ENCODE data around the gene HOXB5. TPM values are rescaled to one million over a fixed set of nuclear protein-coding genes. Genes with fewer than 3 reads are reported as not detected.

Gene HOXB5
- under 1 TPM; 0.09 to 0.10 TPM for polyA plus RNA-seq

- Histone ChIP-seq H3K4me1 (ENCODE audit: control insufficient read depth in 2 of 2, insufficient read depth in 2 of 2, low read length in 1 of 2) (peaks cover 0 to 14% of the 10 kb centered on the region in 2 donors), H3K36me3 (ENCODE audit: control insufficient read depth in 2 of 2, insufficient read depth in 2 of 2, low read length in 1 of 2) (no peaks in the 10 kb centered on the region), H3K27me3 (ENCODE audit: control insufficient read depth in 1 of 2, insufficient read depth in 2 of 2, low read length in 2 of 2) (peaks cover 0 to 16% of the 10 kb centered on the region in 2 donors), H3K9me3 (ENCODE audit: control insufficient read depth in 2 of 2, insufficient read depth in 1 of 2, low read depth in 1 of 2, low read length in 1 of 2) (no peaks in the 10 kb centered on the region), H3K27ac (ENCODE audit: low read depth in 2 of 2, low read length in 1 of 2) (peak within 1 kb of the TSS; percentile 0 to 5), H3K4me3 (ENCODE audit: low read depth in 1 of 2, low read length in 2 of 2) (peak within 1 kb of the TSS; percentile 1 to 51)
- 2 to 5% methylated on average over 50 of the region's 50 CpGs for WGBS, 2 donors
Measured at GRCh38 chr17:48593126-48593829, at the start of gene HOXB5. Gene HOXB5 (minus strand): TSS chr17:48593779. CDS start chr17:48593682, 97 bp downstream.

DNA sequence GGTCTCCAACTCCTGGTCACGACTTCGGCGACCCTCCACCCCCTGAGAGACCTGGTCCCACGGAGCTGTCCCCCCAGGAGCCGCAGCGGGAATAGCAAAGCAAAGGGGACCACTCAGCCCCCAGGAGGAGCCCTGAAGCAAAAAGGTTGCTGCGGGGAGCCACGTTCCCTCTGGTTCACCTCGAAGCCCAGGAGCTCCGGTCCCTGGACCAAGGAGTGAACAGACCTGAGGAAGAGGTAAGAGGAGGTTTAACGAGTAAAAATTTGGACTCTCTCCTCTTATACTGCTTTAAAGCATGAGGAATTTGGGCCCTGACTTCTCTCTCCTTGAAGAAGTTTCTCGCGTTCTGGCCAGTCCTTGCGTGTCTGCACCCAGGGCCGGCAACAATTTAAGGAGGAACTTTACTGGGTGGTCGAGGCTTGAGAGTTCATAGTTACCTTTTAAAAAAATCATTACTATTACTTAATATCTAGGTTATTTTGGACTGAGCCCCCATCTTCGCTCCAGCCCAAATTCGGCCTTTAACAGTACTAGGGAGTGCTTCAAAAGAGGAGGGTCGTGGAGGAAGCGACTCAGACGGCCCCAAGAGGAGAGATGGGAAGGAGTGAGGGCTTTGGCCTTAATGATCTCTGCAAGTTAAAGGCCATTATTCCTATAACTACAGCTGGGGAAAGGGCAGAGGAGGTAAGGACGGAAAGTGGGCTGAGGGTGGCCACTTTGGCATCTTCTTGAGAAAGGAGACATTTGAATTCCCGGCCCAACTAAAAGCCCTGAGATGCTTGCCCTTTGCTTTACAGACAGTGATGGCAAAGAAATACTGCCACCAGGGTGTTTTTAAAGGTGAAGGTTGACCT lies 49.5 kb upstream of the HOXB5 start:
- peaks cover 2 to 3% of the 10 kb centered on the region in 2 donors for H3K4me1 ChIP-seq (ENCODE audit: control insufficient read depth in 2 of 2, insufficient read depth in 2 of 2, low read length in 1 of 2)
- H3K9me3 ChIP-seq (ENCODE audit: control insufficient read depth in 2 of 2, insufficient read depth in 1 of 2, low read depth in 1 of 2, low read length in 1 of 2): peaks cover 0 to 7% of the 10 kb centered on the region in 2 donors
- peaks cover 26 to 44% of the 10 kb centered on the region in 2 donors for H3K27me3 ChIP-seq (ENCODE audit: control insufficient read depth in 1 of 2, insufficient read depth in 2 of 2, low read length in 2 of 2)
- H3K36me3 ChIP-seq (ENCODE audit: control insufficient read depth in 2 of 2, insufficient read depth in 2 of 2, low read length in 1 of 2): no peaks in the 10 kb centered on the region
- H3K4me3 ChIP-seq (ENCODE audit: low read depth in 1 of 2, low read length in 2 of 2): no peak overlapping the region
- H3K27ac ChIP-seq (ENCODE audit: low read depth in 2 of 2, low read length in 1 of 2): no peak overlapping the region
- 34 to 35% methylated on average over 23 of the region's 23 CpGs for WGBS, 2 donors

GRCh38 chr17:48642059-48642842 lies 48.7 kb upstream of the HOXB5 start:
- 10 to 13% methylated on average over 58 of the region's 58 CpGs for WGBS, 2 donors
- Histone ChIP-seq H3K9me3 (ENCODE audit: control insufficient read depth in 2 of 2, insufficient read depth in 1 of 2, low read depth in 1 of 2, low read length in 1 of 2) (peaks cover 0 to 7% of the 10 kb centered on the region in 2 donors), H3K4me1 (ENCODE audit: control insufficient read depth in 2 of 2, insufficient read depth in 2 of 2, low read length in 1 of 2) (peaks cover 2 to 3% of the 10 kb centered on the region in 2 donors), H3K36me3 (ENCODE audit: control insufficient read depth in 2 of 2, insufficient read depth in 2 of 2, low read length in 1 of 2) (no peaks in the 10 kb centered on the region), H3K27ac (ENCODE audit: low read depth in 2 of 2, low read length in 1 of 2) (no peak overlapping the region), H3K27me3 (ENCODE audit: control insufficient read depth in 1 of 2, insufficient read depth in 2 of 2, low read length in 2 of 2) (peaks cover 26 to 50% of the 10 kb centered on the region in 2 donors), H3K4me3 (ENCODE audit: low read depth in 1 of 2, low read length in 2 of 2) (no peak overlapping the region)

- Histone ChIP-seq H3K4me3 (ENCODE audit: low read depth in 1 of 2, low read length in 2 of 2) (no peak overlapping the region), H3K4me1 (ENCODE audit: control insufficient read depth in 2 of 2, insufficient read depth in 2 of 2, low read length in 1 of 2) (peaks cover 2% of the 10 kb centered on the region in 2 donors), H3K27ac (ENCODE audit: low read depth in 2 of 2, low read length in 1 of 2) (no peak overlapping the region), H3K36me3 (ENCODE audit: control insufficient read depth in 2 of 2, insufficient read depth in 2 of 2, low read length in 1 of 2) (no peaks in the 10 kb centered on the region), H3K9me3 (ENCODE audit: control insufficient read depth in 2 of 2, insufficient read depth in 1 of 2, low read depth in 1 of 2, low read length in 1 of 2) (peaks cover 0 to 7% of the 10 kb centered on the region in 2 donors), H3K27me3 (ENCODE audit: control insufficient read depth in 1 of 2, insufficient read depth in 2 of 2, low read length in 2 of 2) (peaks cover 26 to 51% of the 10 kb centered on the region in 2 donors)
- WGBS, 2 donors: 10 to 13% methylated on average over 29 of the region's 29 CpGs
Measured at GRCh38 chr17:48641541-48642058, 48.0 kb upstream of the HOXB5 start.

DNA sequence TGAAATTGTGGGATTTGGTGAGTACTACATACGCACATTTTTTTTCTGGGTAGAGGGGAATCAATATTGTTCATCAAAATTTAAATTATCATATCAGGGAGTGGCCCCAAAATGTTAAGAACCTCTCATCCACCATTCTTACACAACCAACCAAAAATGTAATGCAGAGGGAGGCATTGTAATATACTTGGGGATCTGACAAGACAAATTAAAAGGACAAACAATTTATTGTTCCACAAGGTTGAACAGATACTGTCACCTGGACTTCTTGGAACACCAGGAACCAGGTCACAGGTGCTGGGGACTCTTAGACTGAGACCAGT lies 47.2 kb upstream of the HOXB5 start:
- 47 to 57% methylated on average over 1 of the region's 1 CpG for WGBS, 2 donors
- Histone ChIP-seq H3K27ac (ENCODE audit: low read depth in 2 of 2, low read length in 1 of 2) (no peak overlapping the region), H3K36me3 (ENCODE audit: control insufficient read depth in 2 of 2, insufficient read depth in 2 of 2, low read length in 1 of 2) (no peaks in the 10 kb centered on the region), H3K9me3 (ENCODE audit: control insufficient read depth in 2 of 2, insufficient read depth in 1 of 2, low read depth in 1 of 2, low read length in 1 of 2) (peaks cover 0 to 7% of the 10 kb centered on the region in 2 donors), H3K4me3 (ENCODE audit: low read depth in 1 of 2, low read length in 2 of 2) (no peak overlapping the region), H3K4me1 (ENCODE audit: control insufficient read depth in 2 of 2, insufficient read depth in 2 of 2, low read length in 1 of 2) (no peaks in the 10 kb centered on the region), H3K27me3 (ENCODE audit: control insufficient read depth in 1 of 2, insufficient read depth in 2 of 2, low read length in 2 of 2) (peaks cover 24 to 51% of the 10 kb centered on the region in 2 donors)

- Histone ChIP-seq H3K36me3 (ENCODE audit: control insufficient read depth in 2 of 2, insufficient read depth in 2 of 2, low read length in 1 of 2) (no peaks in the 10 kb centered on the region), H3K4me1 (ENCODE audit: control insufficient read depth in 2 of 2, insufficient read depth in 2 of 2, low read length in 1 of 2) (no peaks in the 10 kb centered on the region), H3K27me3 (ENCODE audit: control insufficient read depth in 1 of 2, insufficient read depth in 2 of 2, low read length in 2 of 2) (peaks cover 25 to 54% of the 10 kb centered on the region in 2 donors), H3K27ac (ENCODE audit: low read depth in 2 of 2, low read length in 1 of 2) (no peak overlapping the region), H3K9me3 (ENCODE audit: control insufficient read depth in 2 of 2, insufficient read depth in 1 of 2, low read depth in 1 of 2, low read length in 1 of 2) (peaks cover 0 to 7% of the 10 kb centered on the region in 2 donors), H3K4me3 (ENCODE audit: low read depth in 1 of 2, low read length in 2 of 2) (no peak overlapping the region)
- 49 to 58% methylated on average over 6 of the region's 6 CpGs for WGBS, 2 donors
Measured at GRCh38 chr17:48639982-48640857, 46.6 kb upstream of the HOXB5 start.

DNA sequence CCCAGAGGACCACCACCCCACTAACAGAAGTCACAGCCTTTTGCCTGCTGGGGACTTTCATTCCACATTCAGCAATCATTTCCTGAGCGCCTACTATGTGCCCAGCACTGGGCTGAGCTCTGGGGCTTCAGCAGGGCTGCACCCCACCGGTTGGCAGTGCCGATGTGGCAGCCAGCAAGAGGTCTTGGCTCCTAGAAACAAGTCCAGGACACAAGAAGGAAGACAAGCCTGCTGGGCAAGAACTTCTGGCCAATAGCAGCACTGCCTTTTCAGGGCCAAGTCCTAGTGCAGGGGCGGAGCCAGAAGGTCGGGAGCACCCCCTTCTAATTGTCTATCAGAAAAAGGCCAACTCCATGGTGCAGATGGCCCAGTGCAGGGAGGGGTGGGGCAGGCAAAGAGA lies 45.6 kb upstream of the HOXB5 start:
- Histone ChIP-seq H3K36me3 (ENCODE audit: control insufficient read depth in 2 of 2, insufficient read depth in 2 of 2, low read length in 1 of 2) (no peaks in the 10 kb centered on the region), H3K4me3 (ENCODE audit: low read depth in 1 of 2, low read length in 2 of 2) (no peak overlapping the region), H3K4me1 (ENCODE audit: control insufficient read depth in 2 of 2, insufficient read depth in 2 of 2, low read length in 1 of 2) (no peaks in the 10 kb centered on the region), H3K9me3 (ENCODE audit: control insufficient read depth in 2 of 2, insufficient read depth in 1 of 2, low read depth in 1 of 2, low read length in 1 of 2) (peaks cover 0 to 7% of the 10 kb centered on the region in 2 donors), H3K27me3 (ENCODE audit: control insufficient read depth in 1 of 2, insufficient read depth in 2 of 2, low read length in 2 of 2) (peaks cover 25 to 61% of the 10 kb centered on the region in 2 donors), H3K27ac (ENCODE audit: low read depth in 2 of 2, low read length in 1 of 2) (no peak overlapping the region)
- 26 to 27% methylated on average over 5 of the region's 5 CpGs for WGBS, 2 donors

DNA sequence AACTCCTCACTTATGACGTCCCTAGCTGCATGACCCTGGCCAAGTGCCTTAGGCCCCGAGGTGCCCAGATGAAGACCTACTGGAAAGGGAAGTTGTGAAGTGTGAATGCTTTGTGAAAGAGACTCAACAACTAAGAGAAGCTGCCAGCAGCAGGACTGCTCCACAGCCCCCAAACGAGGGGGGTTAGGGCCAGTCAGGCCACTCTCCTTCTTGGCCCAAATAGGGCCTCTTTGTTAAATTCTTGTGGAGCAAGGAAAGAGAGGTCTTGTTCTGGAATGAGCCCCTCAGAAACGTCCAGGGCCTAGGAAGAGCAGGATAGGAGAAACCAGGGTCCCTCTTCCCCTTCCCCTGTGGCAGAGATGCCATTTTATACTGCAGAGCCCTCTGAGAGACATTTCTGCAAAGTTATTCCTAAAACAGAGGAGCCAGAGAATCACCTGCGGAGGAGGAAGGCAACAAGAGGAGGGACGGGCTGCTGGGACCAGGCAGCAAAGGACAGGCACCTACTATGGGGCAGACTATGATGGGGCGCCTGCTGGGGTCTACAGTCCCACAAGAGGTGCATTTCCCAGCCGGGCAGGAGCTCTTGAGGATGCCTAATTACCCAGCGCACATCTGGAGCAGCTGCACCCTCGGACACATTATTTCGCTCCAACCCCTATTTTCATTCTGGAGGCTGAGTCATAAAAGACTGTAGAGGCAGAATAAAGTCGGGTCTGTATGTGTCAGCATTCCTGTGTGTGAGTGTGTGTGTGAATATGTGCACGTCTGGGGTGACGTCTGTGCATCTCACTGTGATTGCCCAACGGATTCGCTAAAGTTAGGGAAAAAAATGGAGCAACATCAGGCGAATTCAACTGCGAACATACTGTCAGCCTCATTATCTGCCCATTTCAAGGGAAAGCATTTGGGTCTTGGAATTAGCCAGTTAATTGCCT lies 44.0 kb upstream of the HOXB5 start:
- Histone ChIP-seq H3K4me3 (ENCODE audit: low read depth in 1 of 2, low read length in 2 of 2) (no peak overlapping the region), H3K27ac (ENCODE audit: low read depth in 2 of 2, low read length in 1 of 2) (no peak overlapping the region), H3K4me1 (ENCODE audit: control insufficient read depth in 2 of 2, insufficient read depth in 2 of 2, low read length in 1 of 2) (no peaks in the 10 kb centered on the region), H3K36me3 (ENCODE audit: control insufficient read depth in 2 of 2, insufficient read depth in 2 of 2, low read length in 1 of 2) (no peaks in the 10 kb centered on the region), H3K9me3 (ENCODE audit: control insufficient read depth in 2 of 2, insufficient read depth in 1 of 2, low read depth in 1 of 2, low read length in 1 of 2) (peaks cover 4 to 7% of the 10 kb centered on the region in 2 donors), H3K27me3 (ENCODE audit: control insufficient read depth in 1 of 2, insufficient read depth in 2 of 2, low read length in 2 of 2) (peaks cover 18 to 61% of the 10 kb centered on the region in 2 donors)
- 29 to 33% methylated on average over 18 of the region's 18 CpGs for WGBS, 2 donors
